GM21528 (cell line): ENCODE results near the gene MYOM3.

ENCODE experiments used
- ATAC-seq: cut with Tn5 transposase; IDR thresholded peaks from one replicate; pipeline ENCODE4 v1.9.1; 2021; ENCODE audit warnings: mild to moderate bottlenecking, moderate library complexity; ENCODE audit not compliant: unreplicated experiment, low FRiP score

Gene MYOM3

DNA sequence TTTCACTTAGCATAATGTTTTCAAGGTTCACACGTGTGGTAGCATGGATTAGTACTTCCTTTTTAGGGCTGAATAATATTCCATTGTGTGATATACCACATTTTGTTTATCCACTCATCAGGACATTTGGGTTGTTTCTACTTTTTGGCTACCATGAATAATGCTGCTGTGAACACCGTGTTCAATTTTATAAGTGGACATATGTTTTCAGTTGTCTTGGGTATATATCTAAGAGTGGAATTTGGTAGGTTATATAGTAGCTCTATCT lies 27.2 kb upstream of the MYOM3 start:
- ATAC-seq = no peak

DNA sequence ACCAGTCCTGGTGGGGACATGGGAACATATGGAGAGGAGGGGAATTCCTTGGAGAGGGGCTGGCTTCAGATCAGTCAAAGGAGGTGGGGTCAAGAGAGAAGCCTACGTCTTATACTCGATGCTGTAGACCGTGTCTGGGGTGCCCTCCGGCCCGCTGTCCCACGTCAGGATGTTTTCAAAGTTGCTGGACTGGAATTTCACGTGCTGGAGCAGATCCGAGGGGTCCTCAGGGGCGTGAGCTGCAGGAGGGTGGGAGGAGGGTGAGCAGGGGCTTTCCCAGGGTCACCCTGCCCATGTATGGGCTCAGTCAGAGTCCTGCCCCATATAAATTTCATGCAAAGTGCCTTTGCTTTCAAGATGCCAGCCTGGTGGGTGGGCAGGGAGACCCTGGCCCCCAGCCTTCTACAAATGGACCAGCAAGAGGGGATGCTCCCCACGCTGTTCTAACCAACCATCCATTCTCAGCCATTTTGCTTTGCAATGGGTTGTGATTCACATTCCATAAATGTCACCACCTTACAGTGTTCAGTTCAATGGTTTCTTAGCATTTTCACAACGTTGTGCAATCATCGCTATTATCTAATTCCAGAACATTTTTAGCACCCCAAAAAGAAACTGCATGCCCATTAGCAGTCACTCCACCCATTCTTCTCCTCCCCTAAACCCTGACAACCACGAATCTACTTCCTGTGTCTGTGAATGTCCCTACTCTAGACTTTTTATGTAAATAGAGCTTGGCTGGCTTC lies 26.7 kb upstream of the MYOM3 start:
- ATAC-seq = no peak

DNA sequence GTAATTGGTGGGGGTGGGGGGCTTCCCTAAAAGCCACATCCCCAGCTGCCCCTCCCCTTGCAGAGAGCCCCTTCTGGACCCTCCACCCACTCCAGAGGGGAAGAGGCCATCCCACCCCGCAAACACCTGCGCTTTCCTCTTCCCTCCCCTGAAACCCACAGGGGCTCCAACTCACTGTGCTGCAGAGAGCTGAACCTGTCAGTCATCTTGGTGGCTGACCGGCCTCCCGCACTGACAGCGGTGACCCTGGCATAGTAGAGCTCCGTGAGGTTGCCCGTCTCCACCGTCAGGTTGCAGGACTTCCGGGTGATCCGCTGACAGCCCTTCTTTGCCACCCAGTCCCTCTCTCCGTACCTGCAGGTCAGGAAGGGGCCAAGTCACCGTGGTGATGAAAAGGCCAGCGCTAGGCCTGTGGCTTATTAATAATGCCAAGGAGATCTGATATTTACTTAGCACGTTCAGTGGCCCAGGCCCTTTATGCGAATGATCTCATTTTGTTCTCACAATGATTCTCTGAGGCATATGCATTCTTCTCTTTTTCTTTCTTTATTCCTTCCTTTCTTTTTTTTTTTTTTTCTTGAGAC lies 25.1 kb upstream of the MYOM3 start:
- no peak for ATAC-seq

DNA sequence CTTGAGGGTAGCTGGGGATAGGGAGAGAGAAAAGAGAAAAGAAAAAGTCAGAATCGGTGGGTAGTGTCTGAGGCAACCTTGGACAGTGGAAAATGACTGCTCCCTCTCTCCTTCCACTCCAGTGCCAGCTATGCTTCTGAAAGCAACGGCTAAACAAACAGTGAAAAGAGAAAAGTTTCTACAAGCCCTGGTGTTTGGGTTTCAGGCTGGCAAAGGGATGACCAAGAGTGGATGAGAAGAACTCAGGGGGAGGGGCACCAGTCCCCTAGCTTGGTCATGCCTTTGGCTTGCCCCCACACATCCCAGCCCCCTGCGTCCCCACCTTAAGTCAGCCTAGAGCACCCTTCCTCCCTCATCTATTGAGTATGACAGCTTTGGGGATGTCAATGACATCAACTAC lies 22.4 kb upstream of the MYOM3 start:
- no peak for ATAC-seq

DNA sequence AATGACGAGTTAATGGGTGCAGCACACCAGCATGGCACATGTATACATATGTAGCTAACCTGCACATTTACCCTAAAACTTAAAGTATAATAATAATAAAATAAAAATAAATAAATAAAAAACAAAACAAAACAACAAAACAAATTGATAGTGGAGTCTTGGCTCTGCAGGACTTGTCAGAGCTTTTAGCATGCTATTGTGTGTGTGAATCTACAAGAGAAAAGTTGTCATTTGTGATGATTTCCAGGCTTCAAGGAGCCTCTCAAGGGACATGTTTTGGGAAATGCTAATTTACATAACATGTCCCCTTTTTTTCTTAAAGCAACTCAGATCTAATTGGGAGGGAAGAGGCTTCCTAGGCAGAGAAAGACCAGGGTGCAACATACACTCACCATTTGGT lies 21.9 kb upstream of the MYOM3 start:
- ATAC-seq = no peak

DNA sequence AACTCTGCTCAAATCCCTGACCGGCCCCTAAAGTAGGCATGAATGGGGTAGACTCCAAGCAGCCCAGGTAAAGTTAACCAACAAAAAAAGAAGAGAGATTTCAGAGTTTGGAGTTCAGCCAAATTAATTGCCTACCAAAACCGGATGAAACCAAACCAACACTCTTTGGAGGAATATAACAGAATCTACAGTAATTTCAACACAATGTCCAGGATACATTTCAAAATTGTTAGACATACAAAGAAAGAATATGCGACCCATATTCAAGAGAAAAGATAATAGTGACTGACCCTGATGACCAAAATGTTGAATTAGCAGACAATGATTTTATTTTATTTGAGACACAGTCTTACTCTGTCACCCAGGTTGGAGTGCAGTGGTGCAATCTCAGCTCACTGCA lies 18.4 kb upstream of the MYOM3 start:
- ATAC-seq = no peak

DNA sequence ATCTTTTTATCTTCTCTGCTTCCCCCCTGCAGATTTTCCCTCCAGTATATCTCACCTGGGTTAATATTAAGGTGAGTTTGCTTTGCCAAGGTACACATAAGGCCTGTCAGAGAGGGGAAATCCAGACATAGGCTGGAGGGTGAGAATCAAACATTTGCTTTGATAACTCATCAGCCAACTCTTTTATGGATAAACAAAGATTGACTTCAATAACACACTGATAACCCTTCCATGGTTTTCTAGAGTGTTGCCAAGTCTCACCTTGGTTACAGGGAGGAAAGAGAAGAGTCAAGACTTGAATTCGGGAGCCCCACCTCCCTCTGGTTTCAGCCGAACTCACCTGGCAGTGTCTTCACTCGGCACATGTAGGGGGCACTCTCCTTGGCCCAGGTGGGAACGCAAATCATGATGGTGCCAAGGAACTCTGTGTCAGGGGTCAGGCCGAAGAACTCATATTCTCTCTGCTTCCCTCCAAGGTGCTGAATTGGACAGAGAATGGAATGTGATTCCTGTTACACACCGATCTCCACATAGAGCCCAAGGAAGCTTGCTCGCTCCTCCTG lies 15.9 kb upstream of the MYOM3 start:
- no peak for ATAC-seq

DNA sequence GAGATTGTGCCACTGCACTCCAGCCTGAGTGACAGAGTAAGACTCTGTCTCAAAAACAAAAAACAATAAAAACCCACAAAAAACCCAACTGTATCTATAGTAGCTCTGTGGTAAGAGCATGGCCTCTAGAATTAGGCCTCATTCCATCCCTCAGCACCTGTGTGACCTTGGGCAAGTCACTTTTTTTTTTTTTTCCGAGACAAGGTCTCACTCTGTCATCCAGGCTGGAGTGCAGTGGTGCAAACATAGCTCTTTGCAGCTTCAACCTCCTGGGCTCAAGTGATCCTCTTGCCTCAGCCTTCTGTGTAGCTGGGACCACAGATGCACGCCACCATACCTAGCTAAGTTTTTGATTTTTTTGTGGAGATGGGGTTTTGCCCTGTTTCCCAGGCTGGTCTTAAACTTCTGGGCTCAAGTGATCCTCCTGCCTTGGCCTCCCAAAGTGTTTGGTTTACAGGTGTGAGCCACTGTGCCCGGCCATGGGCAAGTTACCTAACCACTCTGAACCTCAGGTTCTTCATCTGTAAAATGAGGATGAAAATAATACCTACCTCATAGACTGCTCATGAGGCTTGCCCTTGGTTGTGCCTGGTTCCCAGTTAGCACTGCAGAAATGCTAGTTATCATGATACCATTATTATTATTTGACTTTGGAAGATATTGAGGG lies 15.3 kb upstream of the MYOM3 start:
- ATAC-seq = no peak

DNA sequence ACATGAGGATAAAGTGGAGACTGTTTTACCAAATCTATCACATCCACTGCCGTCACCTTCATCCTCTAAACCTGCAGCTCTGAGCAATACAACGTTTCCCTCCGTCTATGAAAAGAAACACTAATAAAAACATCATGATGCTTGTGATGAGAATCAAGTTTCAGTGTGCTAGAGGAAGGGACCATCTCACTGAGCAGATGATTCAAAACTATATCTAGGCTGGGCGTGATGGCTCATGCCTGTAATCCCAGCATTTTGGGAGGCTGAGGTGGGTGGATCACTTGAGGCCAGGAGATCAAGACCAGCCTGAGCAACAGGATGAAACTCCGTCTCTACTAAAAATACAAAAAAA lies 14.7 kb upstream of the MYOM3 start:
- no peak for ATAC-seq

DNA sequence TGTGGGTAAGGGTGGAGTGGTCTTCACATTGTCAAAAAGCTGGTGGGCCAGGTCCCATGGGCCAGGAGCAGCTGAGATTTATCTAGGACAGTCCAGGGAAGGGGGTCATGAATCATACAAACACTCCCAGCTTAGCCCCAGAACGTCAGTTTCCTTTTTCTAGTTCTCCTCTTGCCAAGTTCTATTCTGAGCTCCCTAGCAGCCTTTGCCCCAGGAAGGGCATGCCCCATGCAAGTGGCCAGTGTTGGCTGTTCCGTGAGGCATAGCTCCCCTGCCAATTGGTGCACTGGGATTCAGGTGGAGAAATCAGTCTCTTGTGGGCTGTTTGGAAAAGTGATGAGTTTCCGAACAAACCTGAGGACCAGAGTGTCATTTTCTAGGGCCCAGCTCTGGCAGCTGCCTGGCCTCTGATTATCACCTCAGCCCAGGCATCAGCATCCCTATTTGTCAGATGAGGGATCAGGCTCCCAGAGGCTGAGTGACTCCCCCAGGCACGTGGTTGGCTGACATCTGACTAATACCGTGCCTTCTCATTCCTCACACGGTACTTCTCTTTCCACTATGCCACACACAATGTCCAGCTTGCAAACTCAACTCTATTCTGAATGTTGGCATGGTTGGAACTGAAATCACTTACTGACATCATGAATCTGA lies 14.2 kb upstream of the MYOM3 start:
- no peak for ATAC-seq

DNA sequence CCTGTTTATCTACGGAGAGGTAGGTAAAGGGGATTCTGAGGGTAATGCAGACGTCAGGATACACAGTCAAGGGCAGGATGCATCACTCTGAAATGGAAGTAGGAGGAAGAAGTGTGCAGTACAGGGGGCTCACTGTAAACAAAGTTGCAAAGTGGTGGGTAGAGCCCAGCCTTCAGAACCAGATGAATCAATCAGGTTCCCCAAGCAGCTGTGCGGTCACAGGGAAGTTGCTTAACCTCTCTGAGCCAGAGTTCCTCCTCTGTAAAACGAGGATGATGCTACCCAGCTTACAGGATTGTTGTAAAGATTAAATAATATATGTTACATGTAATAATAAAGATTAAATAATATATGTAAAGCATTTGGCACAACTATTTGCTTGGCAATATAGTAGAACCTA lies 13.5 kb upstream of the MYOM3 start:
- no peak for ATAC-seq

DNA sequence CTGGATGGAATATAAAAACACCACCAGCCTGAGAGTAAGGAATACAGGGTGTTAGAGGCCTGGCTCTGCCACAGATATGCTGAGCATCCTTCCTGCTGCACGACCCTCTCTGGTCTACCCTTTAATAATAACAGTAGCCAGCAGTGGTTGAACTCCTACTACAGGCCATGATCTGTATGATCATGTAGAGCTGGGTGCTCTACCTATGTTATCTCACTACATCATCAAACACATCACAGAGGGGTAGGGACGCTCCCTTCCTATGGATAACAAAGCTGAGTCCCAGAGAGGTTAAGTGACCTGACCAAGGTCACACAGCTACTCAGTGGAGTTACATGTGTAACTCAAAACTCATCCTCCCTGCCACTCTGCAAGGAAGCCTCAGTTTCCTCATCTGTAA lies 13.0 kb upstream of the MYOM3 start:
- ATAC-seq = no peak

DNA sequence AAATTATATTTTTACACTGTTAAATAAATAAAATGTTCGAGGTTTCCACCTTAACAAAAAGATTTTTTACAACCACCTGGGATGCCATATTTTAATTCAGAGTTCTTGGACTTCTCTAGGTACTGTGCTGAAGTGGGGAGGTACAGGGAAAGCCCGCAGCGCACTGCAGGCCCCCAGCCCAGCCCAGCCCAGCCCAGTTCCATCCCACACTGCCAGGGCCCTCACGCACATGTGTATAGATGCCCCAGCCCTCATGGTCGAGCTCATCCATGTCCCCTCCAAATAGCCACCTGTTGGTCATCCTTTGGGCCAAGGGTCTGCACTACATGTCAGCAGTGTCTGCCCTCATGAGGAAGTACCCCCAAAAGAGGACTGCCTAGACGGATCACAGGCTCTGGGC lies 11.7 kb upstream of the MYOM3 start:
- ATAC-seq = no peak

DNA sequence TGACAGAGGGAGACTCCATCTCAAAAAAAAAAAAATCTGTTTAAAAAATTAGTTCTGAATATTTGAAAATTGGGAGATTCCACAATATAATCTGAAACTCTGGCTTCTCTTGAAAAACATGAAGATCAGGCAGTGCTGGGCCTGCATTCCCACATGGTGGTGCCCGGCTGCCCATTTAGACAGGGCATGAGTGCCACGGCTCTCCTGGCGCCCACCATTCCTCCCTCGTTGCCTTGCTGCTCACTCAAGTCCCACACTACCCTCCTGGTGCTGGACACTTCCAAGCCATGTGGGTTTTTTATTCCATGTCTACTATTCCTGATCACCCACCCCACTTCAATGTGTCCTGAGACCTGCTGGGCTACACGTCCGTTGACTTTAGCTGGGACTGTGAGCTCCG lies 10.8 kb upstream of the MYOM3 start:
- no peak for ATAC-seq

DNA sequence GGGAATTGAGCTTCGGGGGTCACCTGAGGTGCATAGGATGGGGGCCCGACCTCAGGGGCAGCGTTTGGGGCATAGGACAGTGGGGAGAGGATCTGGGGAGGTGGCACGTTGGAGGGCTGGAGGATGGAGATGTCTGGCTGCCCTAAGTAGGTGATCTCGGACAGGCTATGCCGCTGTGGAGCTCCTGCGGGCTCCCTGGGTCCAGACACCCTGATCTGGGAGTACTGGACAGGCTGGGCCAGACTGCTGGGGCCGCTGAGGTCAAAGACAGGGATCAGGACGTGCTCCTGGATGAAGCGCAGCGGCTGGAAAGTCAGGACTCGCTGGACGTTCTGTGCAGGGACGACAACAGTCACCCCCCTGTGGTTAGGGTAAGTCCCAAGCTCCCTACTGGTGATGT lies 9.5 kb upstream of the MYOM3 start:
- no peak for ATAC-seq

DNA sequence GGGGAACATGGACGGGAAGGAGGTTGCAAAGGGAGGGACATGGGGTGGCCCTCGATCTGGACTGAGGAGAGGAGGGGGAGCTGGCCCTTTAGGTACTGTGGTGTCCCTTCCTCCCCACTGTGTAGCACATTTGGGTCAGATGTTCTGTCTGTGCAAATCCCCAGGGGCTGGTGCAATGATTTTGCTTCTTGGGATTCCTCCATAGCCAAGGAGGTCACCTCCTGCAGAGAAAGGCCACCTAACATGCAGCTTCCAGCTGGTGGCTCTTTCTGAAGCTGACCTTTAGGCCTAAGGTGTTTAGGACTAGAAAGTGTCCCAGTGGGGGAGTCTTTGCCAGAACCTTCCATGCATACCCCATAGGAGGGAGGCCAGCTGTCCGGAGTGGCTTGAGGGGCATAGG lies 9.0 kb upstream of the MYOM3 start:
- no peak for ATAC-seq

DNA sequence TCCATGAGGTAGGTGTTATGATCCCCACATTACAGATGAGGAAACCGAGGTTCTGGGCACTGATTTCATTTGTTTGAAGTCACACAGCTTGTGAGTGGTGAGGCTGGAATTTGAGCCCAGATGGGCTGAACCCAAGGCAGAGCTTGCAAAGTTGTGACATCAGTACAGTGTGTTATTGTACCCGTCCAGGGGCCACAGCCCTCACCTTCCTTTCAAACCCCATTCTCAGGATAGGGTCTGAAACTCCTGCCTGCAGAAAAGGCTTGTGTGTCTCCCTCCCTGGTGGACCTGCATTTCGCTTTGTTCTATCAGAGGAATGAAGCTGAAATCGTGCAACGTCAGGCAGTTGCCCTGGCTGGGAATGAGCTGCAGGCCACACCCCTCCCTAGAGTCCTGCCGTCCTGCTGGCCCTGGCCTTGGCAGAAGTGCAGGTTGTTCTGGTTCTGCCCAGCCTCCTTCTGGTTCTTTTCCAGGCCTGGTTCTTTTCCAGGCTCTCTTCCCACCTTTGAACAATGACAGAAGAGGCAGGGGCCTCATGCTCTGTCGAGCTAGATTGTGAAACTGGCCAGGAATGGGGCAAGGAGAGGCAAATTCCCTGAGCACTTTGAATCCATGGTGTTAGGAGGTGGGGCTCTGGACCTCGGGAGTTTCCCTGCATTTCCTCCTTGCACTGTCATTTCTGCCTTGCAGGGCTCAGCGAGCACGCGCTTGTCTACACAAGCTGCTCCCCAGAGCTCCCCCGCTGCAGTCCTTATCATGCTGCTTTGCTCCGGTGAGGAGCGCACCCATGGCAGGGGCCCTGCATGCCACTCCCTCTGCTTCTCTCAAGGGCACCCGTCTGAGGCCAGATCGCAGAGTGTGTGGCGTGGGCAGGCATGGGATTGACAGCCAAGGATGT lies 8.2 kb upstream of the MYOM3 start:
- ATAC-seq = no peak

DNA sequence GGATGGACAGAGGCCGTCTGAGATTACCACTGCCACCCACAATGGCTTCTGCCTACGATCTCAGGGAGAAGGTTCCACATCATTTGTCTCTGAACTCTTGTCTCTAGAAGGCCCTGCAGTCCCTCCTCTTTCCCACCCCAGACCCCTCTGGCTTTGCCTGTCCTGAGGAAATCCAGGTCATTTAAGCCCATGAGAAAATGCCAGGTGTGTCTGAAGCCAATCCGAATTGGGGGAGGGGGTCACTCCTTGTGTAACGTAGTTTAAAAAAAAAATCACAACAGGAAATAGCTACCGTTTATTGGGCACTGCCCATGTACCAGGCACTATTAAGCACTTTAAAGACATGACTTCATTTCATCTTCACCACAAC lies 7.5 kb upstream of the MYOM3 start:
- no peak for ATAC-seq

DNA sequence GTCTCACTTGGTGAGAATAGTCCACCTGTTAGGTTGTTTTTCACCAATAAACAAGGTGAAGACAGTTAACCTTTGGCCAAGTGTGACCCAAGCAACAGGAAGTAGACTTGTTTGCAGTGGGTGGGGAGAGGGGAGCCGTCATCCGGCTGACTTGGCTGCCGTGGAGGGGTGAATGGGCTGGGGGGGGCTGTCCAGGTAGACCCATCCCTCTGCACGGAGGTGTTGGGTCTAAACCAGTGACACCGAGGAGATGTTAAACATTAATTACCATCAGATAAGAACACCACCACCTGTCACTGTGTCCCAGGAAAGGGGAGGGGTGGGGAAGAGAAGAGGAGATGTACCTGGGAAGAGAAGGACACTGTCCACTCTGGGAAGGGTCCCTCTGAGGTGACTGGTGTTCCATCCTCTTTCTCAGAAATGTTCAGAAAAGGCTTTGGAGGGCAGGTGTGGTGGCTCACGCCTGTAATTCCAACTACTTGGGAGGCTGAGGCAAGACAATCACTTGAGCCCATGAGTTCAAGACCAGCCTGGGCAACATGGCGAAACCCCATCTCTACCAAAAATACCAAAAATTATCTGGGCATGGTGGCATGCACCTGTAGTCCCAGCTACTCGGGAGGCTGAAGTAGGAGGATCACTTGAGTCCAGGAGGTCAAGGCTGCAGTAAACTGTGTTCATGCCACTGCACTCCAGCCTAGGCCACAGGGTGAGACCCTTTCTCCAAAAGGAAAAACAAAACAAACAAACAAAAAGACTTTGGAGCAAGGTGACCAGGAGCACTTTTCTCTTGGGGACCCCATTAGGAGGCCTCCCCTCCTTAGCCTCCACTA lies 6.7 kb upstream of the MYOM3 start:
- ATAC-seq = no peak
